Limb (tissue), 2 donors: ENCODE results near the gene CD82.
"Not testable (repeated sequence)": the region's sequence is repeated elsewhere in the genome, so short reads cannot be mapped to it uniquely, and the experiment has no call there.

Experiments used
- DNase-seq, 2 donors: peaks; one replicate each; pipeline ENCODE4 v3.0.0-alpha.2; 2016; ENCODE audit errors: extremely low spot score in 2 of 2

The CD82 gene

DNA sequence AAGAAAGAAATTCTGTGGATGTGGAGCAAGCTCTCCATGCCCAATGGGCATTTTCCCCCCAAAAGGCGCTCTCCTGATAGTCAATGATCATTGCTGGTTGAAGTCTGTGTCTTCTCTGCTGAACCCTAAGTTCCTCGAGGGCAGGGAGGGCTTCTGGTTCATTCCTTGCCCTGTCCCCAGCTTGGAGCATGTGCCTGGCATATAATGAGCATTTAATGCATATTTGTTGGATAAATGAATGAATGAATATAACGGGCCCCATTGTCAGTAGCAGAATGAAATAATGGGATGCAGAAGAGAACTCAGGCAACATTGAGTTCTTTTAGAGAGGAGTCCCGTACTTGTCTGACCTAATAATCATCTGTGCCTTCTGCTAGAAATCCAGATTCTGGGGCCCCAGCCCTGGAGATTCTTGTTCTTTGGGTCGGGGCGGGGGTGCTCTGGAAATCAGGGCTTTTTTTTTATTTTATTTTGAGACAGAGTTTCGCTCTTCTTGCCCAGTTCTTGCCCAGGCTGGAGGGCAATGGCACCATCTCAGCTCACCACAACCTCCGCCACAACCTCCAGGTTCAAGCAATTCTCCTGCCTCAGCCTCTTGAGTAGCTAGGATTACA is 64.4 kb downstream of the CD82 start:
- no peak for DNase-seq

- peak in 1 of 2 donors; percentile 11 for DNase-seq
Observed at GRCh38 chr11:44630511-44631210, 65.2 kb downstream of the CD82 start.

- DNase-seq: peak in 1 of 2 donors; percentile 17
Observed at GRCh38 chr11:44631831-44632230, 66.4 kb downstream of the CD82 start.

GRCh38 chr11:44632466-44633123 is 67.1 kb downstream of the CD82 start:
- peak in 1 of 2 donors; percentile 35 for DNase-seq

GRCh38 chr11:44633641-44634040 is 68.2 kb downstream of the CD82 start:
- no peak for DNase-seq

GRCh38 chr11:44634401-44635281 is 69.2 kb downstream of the CD82 start:
- DNase-seq: peak; percentile 28 to 85

DNA sequence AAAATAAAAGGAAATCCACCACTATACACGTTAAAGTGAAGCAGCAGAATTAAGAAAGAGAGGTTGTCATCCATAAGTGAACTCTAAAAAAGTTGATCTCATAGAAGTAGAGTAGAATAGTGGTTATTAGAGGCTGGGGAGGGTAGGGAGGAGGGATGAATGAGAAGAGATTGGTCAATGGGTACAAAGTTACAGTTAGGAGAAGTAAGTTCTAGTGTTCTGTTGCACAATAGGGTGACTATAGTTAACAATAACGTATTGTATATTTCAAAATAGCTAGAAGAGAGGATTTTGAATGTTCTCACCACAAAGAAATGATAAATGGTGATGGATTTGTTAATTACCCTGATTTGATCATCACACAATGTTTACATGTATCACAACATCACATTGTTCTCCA is 72.0 kb downstream of the CD82 start:
- no peak for DNase-seq

DNA sequence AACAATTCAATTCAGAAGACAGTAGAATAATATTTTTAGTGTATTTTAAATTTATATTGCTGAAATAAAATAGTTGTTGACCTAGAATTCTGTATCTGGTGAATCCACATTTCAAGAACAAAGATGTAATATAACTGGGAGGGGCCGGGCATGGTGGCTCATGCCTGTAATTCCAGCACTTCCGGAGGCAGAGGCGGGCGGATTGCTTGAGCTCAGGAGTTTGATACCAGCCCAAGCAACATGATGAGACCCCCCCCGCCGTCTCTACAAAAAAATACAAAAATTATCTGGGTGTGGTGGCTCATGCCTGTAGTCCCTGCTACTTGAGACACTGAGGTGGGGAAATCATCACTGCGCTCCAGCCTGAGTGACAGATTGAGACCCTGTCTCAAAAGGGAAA is 72.6 kb downstream of the CD82 start:
- no peak for DNase-seq

DNA sequence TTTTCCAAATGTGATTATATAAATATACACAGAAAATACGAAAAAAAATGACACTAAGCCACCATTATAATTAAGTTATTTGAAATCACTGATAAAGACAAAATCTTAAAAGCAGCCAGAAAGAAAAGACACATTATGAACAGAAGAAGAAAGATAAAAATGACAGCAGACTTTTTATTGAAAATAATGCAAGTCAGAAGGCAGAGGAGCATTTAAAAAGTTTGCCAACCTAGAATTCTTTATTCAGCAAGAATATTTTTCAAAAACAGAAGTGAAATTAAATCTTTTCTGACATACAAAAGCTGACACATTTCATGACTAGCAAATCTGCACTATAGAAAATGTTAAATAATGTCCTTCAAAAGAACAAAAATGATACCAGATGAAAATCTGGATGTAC is 77.8 kb downstream of the CD82 start:
- no peak for DNase-seq

- DNase-seq: no peak
Observed at GRCh38 chr11:44645827-44646226, 80.4 kb downstream of the CD82 start.

DNA sequence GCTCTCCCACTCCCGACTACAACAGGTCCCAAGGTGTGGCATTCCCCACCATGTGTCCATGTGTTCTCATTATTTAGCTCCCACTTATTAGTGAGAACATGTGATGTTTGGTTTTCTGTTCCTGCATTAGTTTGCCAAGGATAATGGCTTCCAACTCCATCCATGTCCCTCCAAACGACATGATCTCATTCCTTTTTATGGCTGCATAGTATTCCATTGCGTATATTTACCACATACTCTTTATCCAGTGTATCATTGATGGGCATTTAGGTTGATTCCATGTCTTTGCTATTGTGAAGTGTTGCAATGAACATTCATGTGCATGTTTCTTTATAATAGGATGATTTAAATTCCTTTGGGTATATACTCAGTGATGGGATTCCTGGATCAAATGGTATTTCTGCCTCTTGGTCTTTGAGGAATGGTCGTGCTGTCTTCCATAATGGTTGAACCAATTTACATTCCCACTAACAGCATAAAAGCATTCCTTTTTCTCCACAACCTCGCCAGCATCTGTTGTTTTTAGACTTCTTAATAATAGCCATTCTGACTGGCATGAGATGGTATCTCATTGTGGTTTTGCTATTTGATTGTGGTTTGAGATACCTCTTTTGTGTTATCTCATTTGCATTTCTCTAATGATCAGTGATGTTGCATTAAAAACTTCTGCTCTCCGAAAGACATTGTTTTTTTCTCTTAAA is 81.9 kb downstream of the CD82 start:
- DNase-seq: not testable (repeated sequence)

DNA sequence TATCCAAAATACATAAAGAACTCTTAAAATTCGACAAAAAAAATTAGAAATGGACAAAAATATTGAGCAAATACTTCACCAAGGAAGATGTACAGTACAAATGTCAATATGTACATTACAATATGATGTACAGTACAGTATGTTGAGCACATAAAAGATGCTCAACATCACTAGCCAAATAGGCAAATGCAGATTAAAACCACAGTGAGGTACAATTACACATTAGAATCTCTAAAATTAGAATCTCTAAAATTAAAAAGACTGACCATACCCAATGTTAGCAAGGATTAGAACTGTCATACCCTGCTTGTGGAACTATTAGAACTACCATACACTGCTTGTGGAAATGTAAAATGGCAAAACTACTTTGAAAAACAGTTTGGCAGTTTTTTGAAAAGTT is 82.6 kb downstream of the CD82 start:
- DNase-seq: no peak

GRCh38 chr11:44651535-44652155 is 86.2 kb downstream of the CD82 start:
- no peak for DNase-seq

DNA sequence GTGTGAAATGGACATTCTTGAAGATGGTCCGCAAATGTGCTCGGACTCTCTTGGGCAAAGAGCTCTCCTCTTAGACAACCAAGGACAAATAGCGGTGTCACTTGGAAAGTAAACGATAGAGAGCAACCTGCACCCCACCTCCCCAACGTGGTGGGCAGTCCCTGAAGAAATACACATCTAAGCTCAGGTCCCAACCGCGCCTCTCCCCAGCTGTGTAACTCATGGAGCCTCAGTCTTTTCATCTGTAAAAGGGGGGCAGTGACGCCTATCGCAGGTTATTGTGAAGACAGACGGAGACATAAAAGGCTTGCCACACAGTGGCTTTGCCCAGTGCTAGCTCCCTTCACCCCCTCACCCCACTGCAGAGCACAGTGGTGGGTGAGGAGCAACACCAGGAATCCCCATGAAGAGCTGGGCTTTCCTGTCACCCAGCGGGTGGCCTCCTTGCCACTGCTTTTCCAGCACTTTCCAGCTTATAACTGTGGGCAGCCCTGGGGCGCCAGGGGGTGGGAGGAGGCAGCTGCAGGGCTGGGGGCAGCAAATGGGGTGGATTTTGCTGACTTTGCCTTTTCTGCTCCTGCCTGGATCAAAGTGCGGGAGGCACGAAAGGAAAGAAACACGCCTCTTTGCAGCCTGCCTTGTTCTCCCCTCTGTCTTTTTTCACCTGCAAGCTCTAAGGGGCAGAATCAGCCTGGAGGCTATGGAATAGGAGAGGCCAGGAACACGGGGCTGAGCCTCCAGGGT is 87.6 kb downstream of the CD82 start:
- no peak for DNase-seq

- DNase-seq: no peak
Observed at GRCh38 chr11:44654057-44654456, 88.6 kb downstream of the CD82 start.

- DNase-seq: no peak
Observed at GRCh38 chr11:44654596-44654995, 89.1 kb downstream of the CD82 start.

- no peak for DNase-seq
Observed at GRCh38 chr11:44657836-44658505, 92.5 kb downstream of the CD82 start.

GRCh38 chr11:44658506-44658850 is 93.0 kb downstream of the CD82 start:
- DNase-seq: no peak

GRCh38 chr11:44659641-44660040 is 94.2 kb downstream of the CD82 start:
- no peak for DNase-seq

DNA sequence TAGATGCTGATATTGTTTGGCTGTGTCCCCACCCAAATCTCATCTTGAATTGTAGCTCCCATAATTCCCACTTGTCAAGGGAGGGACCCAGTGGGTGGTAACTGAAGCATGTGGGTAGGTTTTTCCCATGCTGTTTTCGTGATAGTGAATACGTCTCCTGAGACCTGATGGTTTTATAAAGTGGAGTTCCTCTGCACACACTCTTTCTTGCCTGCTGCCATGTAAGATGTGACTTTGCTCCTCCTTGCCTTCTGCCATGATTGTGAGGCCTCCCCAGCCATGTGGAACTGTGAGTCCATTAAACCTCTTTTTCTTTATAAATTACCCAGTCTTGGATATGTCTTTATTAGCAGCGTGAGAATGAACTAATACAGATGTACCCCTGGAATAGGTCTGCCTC is 95.1 kb downstream of the CD82 start:
- not testable (repeated sequence) for DNase-seq
